Measurements from ENCODE around the gene GANC. TPM values are rescaled to one million over a fixed set of nuclear protein-coding genes. Genes with fewer than 3 reads are reported as not detected.

Gene GANC
- polyA plus RNA-seq, 2 of the 4 experiments (the other 2 are of a cell fraction), result 8.0 to 9.4 TPM

DNA sequence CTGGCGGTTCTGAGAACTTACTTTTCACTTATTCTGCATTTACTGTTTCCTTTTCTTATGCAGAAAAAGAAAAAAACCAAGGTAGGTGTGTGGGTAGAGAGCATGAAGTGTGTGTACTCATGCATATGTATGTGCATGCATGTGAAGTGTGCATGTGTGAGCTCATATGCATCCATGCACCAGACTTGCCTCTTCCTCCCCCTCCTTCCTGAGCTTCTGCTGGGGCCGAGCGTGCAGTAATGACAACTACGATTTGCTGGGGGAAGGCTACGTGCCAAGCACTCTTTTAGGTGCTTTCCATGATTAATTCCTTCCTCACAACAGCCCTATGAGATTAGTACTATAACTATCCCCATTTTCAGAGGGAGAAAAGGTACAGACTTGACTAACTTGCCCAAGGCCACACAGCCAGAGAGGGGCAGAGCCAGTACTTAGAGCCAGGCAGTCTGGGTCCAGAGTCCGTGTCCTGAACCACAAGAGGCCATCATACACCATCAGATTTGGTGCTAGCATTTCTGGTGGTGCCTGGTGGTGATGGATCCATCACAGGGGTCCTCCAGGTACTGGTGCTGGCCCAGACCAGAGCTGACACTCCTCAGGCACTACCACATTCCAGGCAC lies 133.0 kb downstream of the GANC start:
- DNase-seq (ENCODE audit: low read depth in 1 of 2, low spot score in 1 of 2) (no peak), ATAC-seq (no peak), FAIRE-seq (no peak)
- Histone ChIP-seq H3K4me1 (no peaks in the 10 kb centered on the region), H3K4me2 (no peak overlapping the region), H3K27ac (no peak overlapping the region), H3K9me3 (no peaks in the 10 kb centered on the region), H3K4me3 (no peak overlapping the region)
- TF ChIP-seq KDM1A (IDR thresholded peaks at IDR 0.05; ENCODE audit: low read depth), result no peak
- no peak for TF ChIP-seq NFE2L2 (conservative IDR thresholded peaks at IDR 0.05; ENCODE audit: low read length)
- no peak for TF ChIP-seq POLR2AphosphoS2 (conservative IDR thresholded peaks at IDR 0.05; ENCODE audit: low read length)
- TF ChIP-seq TP53 (CRISPR knock-in tag; IDR thresholded peaks at IDR 0.05), result no peak
- no peak for TF ChIP-seq BHLHE40 (IDR thresholded peaks at IDR 0.05; ENCODE audit: low read depth, low read length)
- TF ChIP-seq HOXA7 (CRISPR knock-in tag; IDR thresholded peaks at IDR 0.05), result no peak
- TF ChIP-seq JUN (IDR thresholded peaks at IDR 0.05), result no peak
- no peak for TF ChIP-seq HDAC2 (IDR thresholded peaks at IDR 0.05)
- TF ChIP-seq, protein P1, sequence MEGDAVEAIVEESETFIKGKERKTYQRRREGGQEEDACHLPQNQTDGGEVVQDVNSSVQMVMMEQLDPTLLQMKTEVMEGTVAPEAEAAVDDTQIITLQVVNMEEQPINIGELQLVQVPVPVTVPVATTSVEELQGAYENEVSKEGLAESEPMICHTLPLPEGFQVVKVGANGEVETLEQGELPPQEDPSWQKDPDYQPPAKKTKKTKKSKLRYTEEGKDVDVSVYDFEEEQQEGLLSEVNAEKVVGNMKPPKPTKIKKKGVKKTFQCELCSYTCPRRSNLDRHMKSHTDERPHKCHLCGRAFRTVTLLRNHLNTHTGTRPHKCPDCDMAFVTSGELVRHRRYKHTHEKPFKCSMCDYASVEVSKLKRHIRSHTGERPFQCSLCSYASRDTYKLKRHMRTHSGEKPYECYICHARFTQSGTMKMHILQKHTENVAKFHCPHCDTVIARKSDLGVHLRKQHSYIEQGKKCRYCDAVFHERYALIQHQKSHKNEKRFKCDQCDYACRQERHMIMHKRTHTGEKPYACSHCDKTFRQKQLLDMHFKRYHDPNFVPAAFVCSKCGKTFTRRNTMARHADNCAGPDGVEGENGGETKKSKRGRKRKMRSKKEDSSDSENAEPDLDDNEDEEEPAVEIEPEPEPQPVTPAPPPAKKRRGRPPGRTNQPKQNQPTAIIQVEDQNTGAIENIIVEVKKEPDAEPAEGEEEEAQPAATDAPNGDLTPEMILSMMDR (IDR thresholded peaks at IDR 0.05), result no peak
- TF ChIP-seq CEBPB (IDR thresholded peaks at IDR 0.05), result no peak
- CTCF ChIA-PET, result no interaction called here
- WGBS (ENCODE audit: missing lambda C conversion rate), result 75% methylated on average over 6 of the region's 6 CpGs
- POLR2A ChIA-PET, result no interaction called here

Other genes with a start within 250 kb of the GANC start
- not detected in 2 replicates for gene PLA2G4D, start 178.6 kb upstream of the GANC start, polyA plus RNA-seq (2011; rRNA removed)
- gene PLA2G4D, start 178.6 kb upstream of the GANC start, polyA plus RNA-seq (2017; fragmentation: RNase III; extraction: RNeasy Plus Mini Kit Qiagen cat#74134 plus additional on column Dnase treatment), result not detected in 3 replicates
- not detected in 2 replicates for gene PLA2G4F, start 116.6 kb upstream of the GANC start, polyA plus RNA-seq (2011; rRNA removed)
- not detected in 3 replicates for gene PLA2G4F, start 116.6 kb upstream of the GANC start, polyA plus RNA-seq (2017; fragmentation: RNase III; extraction: RNeasy Plus Mini Kit Qiagen cat#74134 plus additional on column Dnase treatment)
- 33.3 and 38.1 TPM in 2 replicates for gene VPS39, start 64.9 kb upstream of the GANC start, polyA plus RNA-seq (2011; rRNA removed)
- 16.7 to 19.5 TPM (median 18.3 TPM) in 3 replicates for gene VPS39, start 64.9 kb upstream of the GANC start, polyA plus RNA-seq (2017; fragmentation: RNase III; extraction: RNeasy Plus Mini Kit Qiagen cat#74134 plus additional on column Dnase treatment)
- gene TMEM87A, start 232 bp downstream of the GANC start, polyA plus RNA-seq (2011; rRNA removed), result 40.6 and 49.8 TPM in 2 replicates
- gene TMEM87A, start 232 bp downstream of the GANC start, polyA plus RNA-seq (2017; fragmentation: RNase III; extraction: RNeasy Plus Mini Kit Qiagen cat#74134 plus additional on column Dnase treatment), result 29.8 to 30.7 TPM (median 30.3 TPM) in 3 replicates
- gene CAPN3, start 86.3 kb downstream of the GANC start, polyA plus RNA-seq (2011; rRNA removed), result 1.1 and 1.8 TPM in 2 replicates
- 0.25 to 0.58 TPM (median 0.25 TPM) in 3 replicates for gene CAPN3, start 86.3 kb downstream of the GANC start, polyA plus RNA-seq (2017; fragmentation: RNase III; extraction: RNeasy Plus Mini Kit Qiagen cat#74134 plus additional on column Dnase treatment)
- gene ZNF106, start 217.9 kb downstream of the GANC start, polyA plus RNA-seq (2011; rRNA removed), result 19.3 and 19.4 TPM in 2 replicates
- gene ZNF106, start 217.9 kb downstream of the GANC start, polyA plus RNA-seq (2017; fragmentation: RNase III; extraction: RNeasy Plus Mini Kit Qiagen cat#74134 plus additional on column Dnase treatment), result 7.7 to 8.4 TPM (median 7.8 TPM) in 3 replicates
- gene SNAP23, start 222.4 kb downstream of the GANC start, polyA plus RNA-seq (2011; rRNA removed), result 25.9 and 33.6 TPM in 2 replicates
- 44.5 to 52.0 TPM (median 51.2 TPM) in 3 replicates for gene SNAP23, start 222.4 kb downstream of the GANC start, polyA plus RNA-seq (2017; fragmentation: RNase III; extraction: RNeasy Plus Mini Kit Qiagen cat#74134 plus additional on column Dnase treatment)

Data from A549 (cell line).